Measurements from ENCODE around the gene PIBF1. TPM values are rescaled to one million over a fixed set of nuclear protein-coding genes. Genes with fewer than 3 reads are reported as not detected.
"Not testable (repeated sequence)": the region's sequence is repeated elsewhere in the genome, so short reads cannot be mapped to it uniquely, and the experiment has no call there.

PIBF1 gene
- total RNA-seq, 1 donor from 2014 or later: 16.9 TPM

- intact Hi-C loops (cut with DNase I): no loop called here
- TF ChIP-seq POLR2AphosphoS5 (IDR thresholded peaks at IDR 0.05; ENCODE audit: insufficient read depth in 1 of 2, low read depth in 1 of 2): no peak
- TF ChIP-seq CTCF (IDR thresholded peaks at IDR 0.05): no peak
- TF ChIP-seq POLR2A (IDR thresholded peaks at IDR 0.05): no peak
- no peaks in the 10 kb centered on the region for H3K4me1 ChIP-seq
- H3K27me3 ChIP-seq: no peaks in the 10 kb centered on the region
- no peaks in the 10 kb centered on the region for H3K36me3 ChIP-seq
- H3K9me3 ChIP-seq: no peaks in the 10 kb centered on the region
- H3K4me3 ChIP-seq: no peak overlapping the region
- DNase-seq (ENCODE audit: extremely low spot score in 2 of 2): no peak
- H3K27ac ChIP-seq: no peak overlapping the region
Observed at GRCh38 chr13:73038064-73038463, 256.1 kb downstream of the PIBF1 start.

- Histone ChIP-seq H3K9me3 (no peaks in the 10 kb centered on the region), H3K36me3 (no peaks in the 10 kb centered on the region), H3K4me1 (no peaks in the 10 kb centered on the region), H3K27me3 (no peaks in the 10 kb centered on the region), H3K4me3 (no peak overlapping the region), H3K27ac (no peak overlapping the region)
- intact Hi-C loops (cut with DNase I): no loop called here
- DNase-seq (ENCODE audit: extremely low spot score in 2 of 2): no peak
- TF ChIP-seq POLR2A (IDR thresholded peaks at IDR 0.05): no peak
- TF ChIP-seq POLR2AphosphoS5 (IDR thresholded peaks at IDR 0.05; ENCODE audit: insufficient read depth in 1 of 2, low read depth in 1 of 2): no peak
- no peak for TF ChIP-seq CTCF (IDR thresholded peaks at IDR 0.05)
Observed at GRCh38 chr13:73039201-73040108, 257.5 kb downstream of the PIBF1 start.

- TF ChIP-seq CTCF (IDR thresholded peaks at IDR 0.05): no peak
- no peak for TF ChIP-seq POLR2A (IDR thresholded peaks at IDR 0.05)
- TF ChIP-seq POLR2AphosphoS5 (IDR thresholded peaks at IDR 0.05; ENCODE audit: insufficient read depth in 1 of 2, low read depth in 1 of 2): no peak
- no peak for DNase-seq (ENCODE audit: extremely low spot score in 2 of 2)
- intact Hi-C loops (cut with DNase I): no loop called here
- Histone ChIP-seq H3K9me3 (no peaks in the 10 kb centered on the region), H3K4me1 (no peaks in the 10 kb centered on the region), H3K27me3 (no peaks in the 10 kb centered on the region), H3K36me3 (no peaks in the 10 kb centered on the region), H3K27ac (no peak overlapping the region), H3K4me3 (no peak overlapping the region)
Observed at GRCh38 chr13:73040484-73040883, 258.6 kb downstream of the PIBF1 start.

GRCh38 chr13:73040968-73041596 lies 259.1 kb downstream of the PIBF1 start:
- Histone ChIP-seq H3K27me3 (no peaks in the 10 kb centered on the region), H3K27ac (no peak overlapping the region), H3K9me3 (no peaks in the 10 kb centered on the region), H3K36me3 (no peaks in the 10 kb centered on the region), H3K4me3 (no peak overlapping the region), H3K4me1 (no peaks in the 10 kb centered on the region)
- no peak for DNase-seq (ENCODE audit: extremely low spot score in 2 of 2)
- intact Hi-C loops (cut with DNase I): no loop called here
- TF ChIP-seq POLR2A (IDR thresholded peaks at IDR 0.05) (no peak), CTCF (IDR thresholded peaks at IDR 0.05) (no peak), POLR2AphosphoS5 (IDR thresholded peaks at IDR 0.05; ENCODE audit: insufficient read depth in 1 of 2, low read depth in 1 of 2) (no peak)

GRCh38 chr13:73045031-73045430 lies 263.1 kb downstream of the PIBF1 start:
- no peak for TF ChIP-seq POLR2AphosphoS5 (IDR thresholded peaks at IDR 0.05; ENCODE audit: insufficient read depth in 1 of 2, low read depth in 1 of 2)
- TF ChIP-seq CTCF (IDR thresholded peaks at IDR 0.05): no peak
- no peak for TF ChIP-seq POLR2A (IDR thresholded peaks at IDR 0.05)
- H3K27me3 ChIP-seq: no peaks in the 10 kb centered on the region
- intact Hi-C loops (cut with DNase I): no loop called here
- H3K9me3 ChIP-seq: no peaks in the 10 kb centered on the region
- DNase-seq (ENCODE audit: extremely low spot score in 2 of 2): no peak
- H3K36me3 ChIP-seq: no peaks in the 10 kb centered on the region
- H3K27ac ChIP-seq: no peak overlapping the region
- no peaks in the 10 kb centered on the region for H3K4me1 ChIP-seq
- H3K4me3 ChIP-seq: no peak overlapping the region

GRCh38 chr13:73048615-73049014 lies 266.7 kb downstream of the PIBF1 start:
- intact Hi-C loops (cut with DNase I); H3K4me1 ChIP-seq; H3K27ac ChIP-seq; H3K9me3 ChIP-seq; DNase-seq (ENCODE audit: extremely low spot score in 2 of 2); H3K27me3 ChIP-seq; H3K4me3 ChIP-seq; H3K36me3 ChIP-seq: not testable (repeated sequence)

Measured in vagina (tissue), 2 donors.